B cell (primary cell): ENCODE data around the gene TMEM164. TPM values are rescaled to one million over a fixed set of nuclear protein-coding genes. Genes with fewer than 3 reads are reported as not detected.

Experiments used
- ATAC-seq: fragments of 200-7000 bp; cut with Tn5 transposase; one replicate; pipeline ENCODE4 v1.10.0; 2021; ENCODE audit warnings: low read depth, mild to moderate bottlenecking, moderate number of reproducible peaks, moderate library complexity
- CTCF ChIA-PET: fragments of 350-600 bp; sonication (Branson Sonifier 250); formaldehyde crosslinking; loops from one replicate; lab custom pipeline; 2021; ENCODE audit warnings: antibody characterized with exemption, inconsistent platforms; lab: Charles Lee
- POLR2A ChIA-PET: fragments of 350-600 bp; sonication (Branson Sonifier 250); formaldehyde crosslinking; loops from one replicate; lab custom pipeline; 2021; ENCODE audit warnings: antibody characterized with exemption; lab: Charles Lee
- DNase-seq: peaks from one replicate; pipeline ENCODE4 v3.0.0; 2013
- H2AFZ ChIP-seq: 2 replicates; pipeline ENCODE4 v1.6.1; 2012; ENCODE audit warnings: mild to moderate bottlenecking, low read depth, low read length; ENCODE audit not compliant: insufficient read depth, poor library complexity, severe bottlenecking
- H3K27ac ChIP-seq, 2 donors: 1 replicate in 1 of 2; 2 replicates in 1 of 2; pipeline ENCODE4 v1.5.1; 2012 to 2013; ENCODE audit warnings: low read length in 2 of 2, mild to moderate bottlenecking in 2 of 2, moderate library complexity in 1 of 2
- H3K27me3 ChIP-seq, 4 experiments: fragments of 200-600 bp in 1 of 4; sonication (generic) in 1 of 4; replicated peaks in 1 of 4; 1 replicate in 2 of 4; 2 replicates in 2 of 4; pipeline versions ENCODE4 v1.6.1 to v1.7.0; 2013 to 2016; ENCODE audit warnings: low read length in 3 of 4, mild to moderate bottlenecking in 2 of 4, mixed read lengths in 1 of 4, moderate library complexity in 1 of 4; ENCODE audit not compliant: insufficient read depth in 4 of 4, control insufficient read depth in 3 of 4; ENCODE audit errors: control extremely low read depth in 1 of 4
- H3K36me3 ChIP-seq, 2 experiments: replicated peaks in 1 of 2; 1 replicate in 1 of 2; 2 replicates in 1 of 2; pipeline versions ENCODE4 v1.6.1 to v1.7.1; 2013; ENCODE audit warnings: low read length in 1 of 2; ENCODE audit not compliant: insufficient read depth in 2 of 2, control insufficient read depth in 1 of 2; ENCODE audit errors: control extremely low read depth in 1 of 2, extremely low read depth in 1 of 2
- H3K4me1 ChIP-seq, 2 donors: fragments of 200-600 bp in 1 of 2; sonication (generic) in 1 of 2; 1 replicate in 1 of 2; 2 replicates in 1 of 2; pipeline versions ENCODE4 v1.5.1 to v1.6.1; 2013 to 2017; ENCODE audit warnings: low read length in 2 of 2; ENCODE audit not compliant: control insufficient read depth in 2 of 2, insufficient read depth in 2 of 2
- H3K4me2 ChIP-seq: replicated peaks from 2 replicates; pipeline ENCODE3; 2012; ENCODE audit warnings: mild to moderate bottlenecking, low read depth, low read length; ENCODE audit not compliant: poor library complexity, severe bottlenecking
- H3K4me3 ChIP-seq, 5 experiments: fragments of 200-600 bp in 1 of 5; sonication (generic) in 1 of 5; 1 replicate in 3 of 5; 2 replicates in 2 of 5; pipeline versions ENCODE4 v1.5.1 to v1.7.0; 2011 to 2016; ENCODE audit warnings: low read length in 4 of 5, mild to moderate bottlenecking in 4 of 5, low read depth in 2 of 5, control low read depth in 1 of 5, moderate library complexity in 1 of 5; ENCODE audit not compliant: insufficient read depth in 1 of 5; ENCODE audit errors: control extremely low read depth in 1 of 5, extremely low read depth in 1 of 5
- H3K79me2 ChIP-seq: fragments of 200-600 bp; sonication (generic); one replicate; pipeline ENCODE4 v1.6.0; 2016; ENCODE audit warnings: low read length; ENCODE audit not compliant: control insufficient read depth, insufficient read depth
- H3K9ac ChIP-seq: fragments of 200-600 bp; sonication (generic); 2 replicates; pipeline ENCODE4 v1.6.1; 2017; ENCODE audit warnings: mild to moderate bottlenecking, low read length, moderate library complexity
- H3K9me3 ChIP-seq, 3 donors: one replicate each; pipeline versions ENCODE4 v1.6.1 to v1.7.1; 2013; ENCODE audit warnings: low read length in 2 of 3; ENCODE audit not compliant: control insufficient read depth in 2 of 3, insufficient read depth in 1 of 3; ENCODE audit errors: control extremely low read depth in 1 of 3
- H4K20me1 ChIP-seq: 2 replicates; pipeline ENCODE4 v1.6.0; 2012; ENCODE audit warnings: mild to moderate bottlenecking, low read length; ENCODE audit not compliant: insufficient read depth, control insufficient read depth, poor library complexity, severe bottlenecking
- H3K27ac Mint-ChIP-seq: one replicate; pipeline ENCODE4 v1.8.0; 2021; ENCODE audit warnings: mixed read lengths
- H3K27me3 Mint-ChIP-seq: one replicate; pipeline ENCODE4 v1.8.0; 2021; ENCODE audit warnings: mixed read lengths
- H3K4me1 Mint-ChIP-seq: one replicate; pipeline ENCODE4 v1.8.0; 2021; ENCODE audit warnings: mixed read lengths
- H3K4me3 Mint-ChIP-seq: one replicate; pipeline ENCODE4 v1.8.0; 2021; ENCODE audit warnings: mixed read lengths
- H3K9me3 Mint-ChIP-seq: one replicate; pipeline ENCODE4 v1.8.0; 2022; ENCODE audit warnings: mixed read lengths; ENCODE audit not compliant: insufficient read depth
- EZH2 ChIP-seq: IDR thresholded peaks from 2 replicates; pipeline ENCODE4 v1.6.1; 2012; ENCODE audit warnings: borderline replicate concordance, low read depth, mild to moderate bottlenecking, moderate library complexity, low read length; ENCODE audit not compliant: insufficient read depth, poor library complexity, severe bottlenecking
- WGBS: methylation state at CpG from one replicate; pipeline ENCODE4 v1.1.5; 2013; ENCODE audit warnings: missing lambda C conversion rate; ENCODE audit not compliant: insufficient coverage; 5-methylcytosine and 5-hydroxymethylcytosine counted together
- intact Hi-C: fragments of 100-400 bp; cut with micrococcal nuclease; formaldehyde crosslinking; loops from one replicate; pipeline ENCODE4 v1.10.0; 2022
- polyA plus RNA-seq: library from polyadenylated mRNA; depleted of rRNA; stranded (reverse); fragments of >200 nt; gene quantifications from 2 replicates; pipeline ENCODE4 v1.2.3, GENCODE V29; 2012
- total RNA-seq, 2 donors: library from RNA; stranded (reverse); fragments of 120-200 nt in 1 of 2; gene quantifications; 1 replicate in 1 of 2; 2 replicates in 1 of 2; pipeline versions ENCODE4 v1.2.3 to v1.2.4, GENCODE V29; 2013 to 2022
- TF ChIP-seq, protein P1 (sequence below): fragments of 200-600 bp; IDR thresholded peaks from one replicate; pipeline ENCODE4 v1.8.0; 2022; ENCODE audit warnings: antibody characterized with exemption, mild to moderate bottlenecking

Gene TMEM164
- total and polyA plus RNA-seq, 2 donors (not counting 1 experiment from before 2014, with no cell fraction given): 9.4 to 26.6 TPM

- Histone ChIP-seq H3K9ac (no peak overlapping the region), H3K9me3 (peaks cover 0 to 3% (median 0%) of the 10 kb centered on the region in 3 donors), H3K4me2 (no peak overlapping the region), H3K4me3 (no peak overlapping the region), H3K79me2 (no peaks in the 10 kb centered on the region), H2AFZ (no peak overlapping the region), H3K36me3 (peaks cover 0 to 2% of the 10 kb centered on the region in 2 experiments), H3K4me1 (peaks cover 0 to 4% of the 10 kb centered on the region in 2 donors), H3K27ac (no peak overlapping the region), H4K20me1 (no peaks in the 10 kb centered on the region), H3K27me3 (no peaks in the 10 kb centered on the region)
- H3K4me1 Mint-ChIP-seq: peaks cover 7% of the 10 kb centered on the region
- ATAC-seq (no peak), DNase-seq (no peak)
- H3K4me3 Mint-ChIP-seq: no peak overlapping the region
- no peak for TF ChIP-seq EZH2
- TF ChIP-seq, protein P1, sequence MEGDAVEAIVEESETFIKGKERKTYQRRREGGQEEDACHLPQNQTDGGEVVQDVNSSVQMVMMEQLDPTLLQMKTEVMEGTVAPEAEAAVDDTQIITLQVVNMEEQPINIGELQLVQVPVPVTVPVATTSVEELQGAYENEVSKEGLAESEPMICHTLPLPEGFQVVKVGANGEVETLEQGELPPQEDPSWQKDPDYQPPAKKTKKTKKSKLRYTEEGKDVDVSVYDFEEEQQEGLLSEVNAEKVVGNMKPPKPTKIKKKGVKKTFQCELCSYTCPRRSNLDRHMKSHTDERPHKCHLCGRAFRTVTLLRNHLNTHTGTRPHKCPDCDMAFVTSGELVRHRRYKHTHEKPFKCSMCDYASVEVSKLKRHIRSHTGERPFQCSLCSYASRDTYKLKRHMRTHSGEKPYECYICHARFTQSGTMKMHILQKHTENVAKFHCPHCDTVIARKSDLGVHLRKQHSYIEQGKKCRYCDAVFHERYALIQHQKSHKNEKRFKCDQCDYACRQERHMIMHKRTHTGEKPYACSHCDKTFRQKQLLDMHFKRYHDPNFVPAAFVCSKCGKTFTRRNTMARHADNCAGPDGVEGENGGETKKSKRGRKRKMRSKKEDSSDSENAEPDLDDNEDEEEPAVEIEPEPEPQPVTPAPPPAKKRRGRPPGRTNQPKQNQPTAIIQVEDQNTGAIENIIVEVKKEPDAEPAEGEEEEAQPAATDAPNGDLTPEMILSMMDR: no peak
- no CpG with 5 or more reads among the region's 6 CpGs for WGBS
- no peaks in the 10 kb centered on the region for H3K9me3 Mint-ChIP-seq
- no peak overlapping the region for H3K27ac Mint-ChIP-seq
- POLR2A ChIA-PET: no interaction called here
- no peaks in the 10 kb centered on the region for H3K27me3 Mint-ChIP-seq
- CTCF ChIA-PET: interaction anchor here (1.4 to 28.8 kb wide), 2 partner anchors 9 to 268 kb away, joined by 4 to 721 read pairs; no protein-coding TSS in a partner anchor
- intact Hi-C loops: loop anchor here (10.0 kb wide), 3 partner anchors 139 to 659 kb away; partner anchors contain the start of genes GUCY2F and TMEM164
Observed at GRCh38 chrX:110143454-110144210, 140.7 kb downstream of the TMEM164 start.

DNA sequence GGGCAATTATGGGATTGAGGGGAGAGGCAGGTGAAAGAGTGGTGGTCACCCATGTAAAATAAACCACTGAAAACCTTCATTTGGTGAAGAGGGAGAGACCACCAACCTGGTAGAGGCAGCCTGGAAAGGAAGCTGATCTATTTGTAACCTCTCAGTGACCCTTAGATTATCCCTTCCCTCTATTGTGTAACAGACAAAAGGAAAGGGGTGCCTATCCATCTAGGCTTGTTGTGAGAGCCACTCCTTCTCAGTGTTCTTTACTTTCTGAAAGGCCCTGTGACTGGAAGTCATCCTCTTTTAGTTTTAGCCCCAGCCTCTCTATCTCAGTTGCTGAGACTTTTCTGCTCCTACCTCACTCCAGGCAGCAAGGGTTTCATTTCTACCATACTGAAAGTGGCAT, 142.4 kb downstream of the TMEM164 start:
- no peaks in the 10 kb centered on the region for H3K9me3 Mint-ChIP-seq
- H3K9ac ChIP-seq: no peak overlapping the region
- CTCF ChIA-PET: interaction anchor here (1.0 to 28.8 kb wide), 5 partner anchors 13 to 266 kb away, joined by 3 to 721 read pairs (median 7); no protein-coding TSS in a partner anchor
- intact Hi-C loops: loop anchor here (5.0 to 10.0 kb wide), 5 partner anchors 141 to 661 kb away; partner anchors contain the start of genes AMMECR1, GUCY2F and TMEM164
- peaks cover 0 to 2% of the 10 kb centered on the region in 2 experiments for H3K36me3 ChIP-seq
- H3K4me3 Mint-ChIP-seq: no peak overlapping the region
- TF ChIP-seq, protein P1: no peak
- no peak for TF ChIP-seq EZH2
- no peaks in the 10 kb centered on the region for H3K27me3 ChIP-seq
- no peaks in the 10 kb centered on the region for H4K20me1 ChIP-seq
- H3K4me2 ChIP-seq: no peak overlapping the region
- no peaks in the 10 kb centered on the region for H3K79me2 ChIP-seq
- no peaks in the 10 kb centered on the region for H3K27me3 Mint-ChIP-seq
- H3K4me3 ChIP-seq: no peak overlapping the region
- DNase-seq: no peak
- peaks cover 0 to 3% (median 0%) of the 10 kb centered on the region in 3 donors for H3K9me3 ChIP-seq
- no peak overlapping the region for H3K27ac ChIP-seq
- peaks cover 7% of the 10 kb centered on the region for H3K4me1 Mint-ChIP-seq
- H3K4me1 ChIP-seq: peaks cover 0 to 4% of the 10 kb centered on the region in 2 donors
- no peak overlapping the region for H2AFZ ChIP-seq
- POLR2A ChIA-PET: no interaction called here
- no peak for ATAC-seq
- H3K27ac Mint-ChIP-seq: no peak overlapping the region
